ENCODE results near the gene CCNDBP1.

CCNDBP1 gene

GRCh38 chr15:43238671-43239131 lies 53.5 kb downstream of the CCNDBP1 start:
- Histone ChIP-seq H3K4me2 (ENCODE audit: low read length) (no peak overlapping the region), H3K27me3 (ENCODE audit: control insufficient read depth, low read length) (peaks cover 26% of the 10 kb centered on the region), H3K36me3 (ENCODE audit: control insufficient read depth, low read length) (no peaks in the 10 kb centered on the region), H3K27ac (ENCODE audit: low read depth, low read length) (no peak overlapping the region), H3K79me2 (ENCODE audit: control insufficient read depth, low read length) (no peaks in the 10 kb centered on the region), H3K4me1 (ENCODE audit: control insufficient read depth, low read length) (no peaks in the 10 kb centered on the region), H4K20me1 (ENCODE audit: control insufficient read depth, insufficient read depth, low read depth, low read length) (no peaks in the 10 kb centered on the region), H3K9me3 (ENCODE audit: control insufficient read depth, insufficient read depth, low read length) (no peaks in the 10 kb centered on the region), H3K4me3 (ENCODE audit: low read length) (no peak overlapping the region), H3K9me2 (replicated peaks; ENCODE audit: control insufficient read depth, low read length) (no peaks in the 10 kb centered on the region), H3F3A (ENCODE audit: control insufficient read depth, insufficient read depth) (no peaks in the 10 kb centered on the region)
- no peak for TF ChIP-seq CTCF (IDR thresholded peaks at IDR 0.05; ENCODE audit: low read depth, low read length, poor library complexity, severe bottlenecking)
- no peak for TF ChIP-seq EZH2phosphoT487 (IDR thresholded peaks at IDR 0.05; ENCODE audit: borderline replicate concordance, low read length)

GRCh38 chr15:43239732-43240491 lies 54.7 kb downstream of the CCNDBP1 start:
- Histone ChIP-seq H3K36me3 (ENCODE audit: control insufficient read depth, low read length) (no peaks in the 10 kb centered on the region), H3K9me3 (ENCODE audit: control insufficient read depth, insufficient read depth, low read length) (no peaks in the 10 kb centered on the region), H3K27me3 (ENCODE audit: control insufficient read depth, low read length) (peaks cover 35% of the 10 kb centered on the region), H3K4me1 (ENCODE audit: control insufficient read depth, low read length) (no peaks in the 10 kb centered on the region), H3K4me2 (ENCODE audit: low read length) (no peak overlapping the region), H3K9me2 (replicated peaks; ENCODE audit: control insufficient read depth, low read length) (no peaks in the 10 kb centered on the region), H4K20me1 (ENCODE audit: control insufficient read depth, insufficient read depth, low read depth, low read length) (no peaks in the 10 kb centered on the region), H3K27ac (ENCODE audit: low read depth, low read length) (no peak overlapping the region), H3K4me3 (ENCODE audit: low read length) (no peak overlapping the region), H3K79me2 (ENCODE audit: control insufficient read depth, low read length) (no peaks in the 10 kb centered on the region), H3F3A (ENCODE audit: control insufficient read depth, insufficient read depth) (no peaks in the 10 kb centered on the region)
- no peak for TF ChIP-seq EZH2phosphoT487 (IDR thresholded peaks at IDR 0.05; ENCODE audit: borderline replicate concordance, low read length)
- TF ChIP-seq CTCF (IDR thresholded peaks at IDR 0.05; ENCODE audit: low read depth, low read length, poor library complexity, severe bottlenecking), result no peak

GRCh38 chr15:43241100-43241499 lies 55.9 kb downstream of the CCNDBP1 start:
- Histone ChIP-seq H4K20me1 (ENCODE audit: control insufficient read depth, insufficient read depth, low read depth, low read length) (no peaks in the 10 kb centered on the region), H3K4me3 (ENCODE audit: low read length) (no peak overlapping the region), H3K27ac (ENCODE audit: low read depth, low read length) (no peak overlapping the region), H3K4me2 (ENCODE audit: low read length) (no peak overlapping the region), H3K9me2 (replicated peaks; ENCODE audit: control insufficient read depth, low read length) (no peaks in the 10 kb centered on the region), H3K36me3 (ENCODE audit: control insufficient read depth, low read length) (no peaks in the 10 kb centered on the region), H3F3A (ENCODE audit: control insufficient read depth, insufficient read depth) (no peaks in the 10 kb centered on the region), H3K79me2 (ENCODE audit: control insufficient read depth, low read length) (no peaks in the 10 kb centered on the region), H3K9me3 (ENCODE audit: control insufficient read depth, insufficient read depth, low read length) (no peaks in the 10 kb centered on the region), H3K27me3 (ENCODE audit: control insufficient read depth, low read length) (peaks cover 36% of the 10 kb centered on the region), H3K4me1 (ENCODE audit: control insufficient read depth, low read length) (no peaks in the 10 kb centered on the region)
- TF ChIP-seq EZH2phosphoT487 (IDR thresholded peaks at IDR 0.05; ENCODE audit: borderline replicate concordance, low read length) (no peak), CTCF (IDR thresholded peaks at IDR 0.05; ENCODE audit: low read depth, low read length, poor library complexity, severe bottlenecking) (no peak)

Data from DOHH2 (cell line).